NOMO-1 (cell line): ENCODE results near the gene NAV2.
"Not testable (repeated sequence)": the region's sequence is repeated elsewhere in the genome, so short reads cannot be mapped to it uniquely, and the experiment has no call there.

Source experiments
- DNase-seq, 2 experiments: peaks; one replicate each; lab custom pipeline; 2025; ENCODE audit not compliant: unreplicated experiment in 2 of 2; lab: John Stamatoyannopoulos, UW

NAV2 gene

DNA sequence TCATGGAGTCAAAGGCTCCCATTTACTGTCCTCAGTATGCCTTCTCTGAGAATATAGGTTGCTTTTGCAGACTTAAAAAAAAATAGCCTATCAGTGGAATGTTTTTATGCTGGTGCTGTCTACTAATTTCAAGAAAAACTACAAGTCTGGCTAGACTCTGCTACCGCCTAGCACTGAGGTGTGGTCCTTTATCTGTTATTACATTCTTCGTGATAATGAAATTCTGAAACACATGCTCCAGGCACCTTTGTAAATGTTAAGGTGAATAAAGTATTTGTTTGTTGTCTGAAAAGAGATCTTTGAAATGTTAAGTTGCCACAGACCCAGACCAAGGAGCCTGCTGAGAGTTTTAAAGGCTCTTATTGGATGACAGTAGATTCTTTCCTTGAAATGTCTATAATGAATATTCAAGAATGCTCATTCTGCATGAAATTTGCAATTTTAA is 352.3 kb downstream of the NAV2 start:
- DNase-seq: no peak

DNA sequence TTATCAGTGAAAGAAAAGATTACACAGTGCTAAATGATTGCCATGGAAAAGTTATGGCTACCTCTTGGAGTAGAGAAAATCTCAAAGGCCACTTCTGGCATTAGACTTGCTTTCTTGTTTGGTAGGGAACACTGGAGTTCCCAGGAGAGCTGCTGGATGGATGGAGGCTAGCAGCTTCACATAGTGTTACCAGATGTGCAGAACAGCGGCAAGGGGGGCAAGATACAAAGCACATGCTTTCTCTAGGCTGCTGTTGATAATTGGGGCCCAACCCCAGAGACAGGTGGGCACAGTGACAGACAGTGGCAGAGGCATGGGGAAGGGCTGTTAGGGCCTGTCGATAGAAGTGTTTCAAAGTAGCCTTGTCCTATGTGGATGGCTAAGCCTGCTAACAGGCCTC is 352.8 kb downstream of the NAV2 start:
- no peak for DNase-seq

DNA sequence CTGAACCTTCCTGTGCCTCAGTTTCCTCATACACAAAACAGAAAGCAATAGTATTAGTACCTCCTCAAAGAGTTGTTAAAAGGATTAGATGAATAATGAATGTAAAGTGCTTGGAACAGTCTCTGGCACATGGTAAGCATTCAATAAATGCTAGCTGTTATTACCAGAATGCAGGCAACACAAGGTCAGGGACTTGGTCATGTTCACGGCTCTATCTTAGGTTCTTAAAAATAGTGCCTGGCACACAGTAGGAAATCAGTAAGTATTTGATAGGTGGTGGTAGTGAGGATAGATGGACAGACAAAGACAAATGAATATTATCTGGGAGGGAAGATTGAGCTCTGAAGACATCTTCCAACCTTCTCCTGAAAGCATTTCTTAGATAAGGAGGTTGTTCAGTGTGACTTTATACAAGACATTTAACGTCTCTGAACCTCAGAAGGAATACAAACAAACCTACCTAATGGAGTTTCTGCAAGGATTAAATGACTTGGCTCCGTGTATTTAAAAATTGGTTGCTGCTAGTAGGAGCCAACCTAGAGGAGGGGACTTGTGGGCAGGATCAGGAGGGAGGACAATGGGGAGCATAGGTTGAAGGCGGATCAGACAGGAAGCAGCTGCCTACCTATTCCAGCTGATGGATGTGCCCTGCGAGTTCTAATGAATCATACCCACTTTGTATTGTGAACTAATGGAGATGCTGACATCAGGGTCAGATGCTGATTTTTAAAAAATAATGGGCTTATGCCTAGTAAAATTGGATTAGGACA is 353.6 kb downstream of the NAV2 start:
- DNase-seq: no peak

DNA sequence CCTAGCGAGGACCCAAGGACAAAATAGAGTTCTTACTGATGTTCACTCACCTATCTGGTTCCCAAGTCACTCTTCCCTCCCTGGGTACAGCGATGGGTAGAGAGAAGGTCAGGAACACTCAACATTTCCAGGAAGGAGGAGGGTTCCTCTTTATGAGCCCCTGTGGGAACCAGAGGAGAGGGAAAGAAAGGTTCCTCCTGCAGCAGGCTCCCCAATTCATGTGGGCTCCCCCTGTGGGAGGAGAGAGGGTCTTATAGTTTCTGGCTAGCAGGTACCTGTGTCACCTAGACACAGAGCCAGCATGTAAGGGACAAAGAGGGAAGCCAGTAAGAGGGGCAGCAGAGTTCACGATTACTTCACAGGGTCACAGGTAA is 354.1 kb downstream of the NAV2 start:
- no peak for DNase-seq

DNA sequence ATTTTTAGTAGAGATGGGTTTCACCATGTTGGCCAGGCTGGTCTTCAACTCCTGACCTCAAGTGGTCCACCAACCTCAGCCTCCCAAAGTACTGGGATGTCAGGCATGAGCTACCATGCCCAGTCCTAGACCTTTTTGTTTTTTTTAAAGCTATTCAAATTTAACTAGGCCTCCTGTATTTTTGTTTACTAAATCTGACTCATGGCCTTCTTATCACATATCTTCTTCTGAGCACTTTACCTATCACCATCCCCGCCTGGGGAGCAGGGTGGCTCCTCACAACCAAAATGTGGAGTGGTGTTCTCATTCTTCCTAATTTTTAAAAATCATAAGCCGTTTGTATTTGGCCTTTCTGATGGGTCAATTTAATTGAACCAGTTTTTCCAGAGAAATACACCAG is 355.0 kb downstream of the NAV2 start:
- no peak for DNase-seq

DNA sequence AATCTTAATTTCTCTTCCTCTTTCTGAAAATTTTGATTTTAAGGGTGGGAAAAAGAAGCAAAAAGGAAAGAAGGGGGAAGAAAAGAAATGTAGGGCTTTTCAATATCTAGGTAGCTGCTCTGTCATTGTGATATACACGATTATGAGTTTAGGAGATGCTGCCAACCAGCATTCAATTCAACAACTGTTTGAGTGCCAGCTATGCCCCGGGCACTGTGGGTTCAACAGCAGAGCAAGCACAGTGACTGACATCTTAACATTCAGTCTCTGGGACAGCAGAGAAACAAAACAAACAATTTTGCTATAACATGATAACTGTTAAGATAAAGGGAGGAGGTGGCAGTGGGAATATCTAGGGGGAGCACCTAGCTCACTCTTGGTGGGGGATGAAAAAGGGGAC is 356.1 kb downstream of the NAV2 start:
- no peak for DNase-seq

DNA sequence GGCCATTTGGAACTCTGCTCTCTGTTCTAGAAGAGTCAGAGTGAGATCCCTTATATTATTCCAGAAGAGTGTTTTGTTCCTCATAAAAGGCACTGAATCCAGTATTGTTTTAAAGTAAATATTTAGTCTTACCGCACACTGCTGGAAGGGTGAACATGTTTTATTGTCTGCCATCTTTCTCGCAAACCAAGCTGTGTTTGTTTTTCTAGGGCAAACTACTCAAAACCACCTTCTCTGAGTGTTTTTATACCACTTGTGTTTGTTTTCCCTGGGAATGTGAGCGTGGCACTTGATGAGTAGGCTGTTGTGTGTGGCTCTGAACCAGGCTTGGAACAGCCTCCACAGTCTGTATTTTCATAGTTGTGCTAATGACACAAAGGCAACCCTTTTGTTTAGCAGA is 357.8 kb downstream of the NAV2 start:
- no peak for DNase-seq

DNA sequence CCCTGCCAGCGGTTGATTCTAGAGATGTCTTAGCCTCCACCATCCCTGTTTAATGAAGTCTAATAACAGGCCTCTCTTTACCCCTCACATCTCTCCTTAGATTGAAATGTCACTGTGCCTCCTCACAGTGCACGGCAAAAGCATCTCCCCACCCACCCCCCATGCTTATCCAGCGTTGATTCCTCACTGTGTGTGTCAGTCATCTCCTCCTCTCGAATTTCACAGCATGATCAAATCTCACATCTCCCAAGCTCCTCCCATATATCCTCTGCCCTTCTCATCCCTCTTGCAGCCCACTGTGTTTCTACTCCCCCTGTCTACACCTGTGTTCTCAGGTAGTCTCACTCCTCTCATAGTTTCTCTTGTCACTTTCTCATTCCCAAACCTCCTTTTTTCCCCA is 363.0 kb downstream of the NAV2 start:
- DNase-seq: no peak

DNA sequence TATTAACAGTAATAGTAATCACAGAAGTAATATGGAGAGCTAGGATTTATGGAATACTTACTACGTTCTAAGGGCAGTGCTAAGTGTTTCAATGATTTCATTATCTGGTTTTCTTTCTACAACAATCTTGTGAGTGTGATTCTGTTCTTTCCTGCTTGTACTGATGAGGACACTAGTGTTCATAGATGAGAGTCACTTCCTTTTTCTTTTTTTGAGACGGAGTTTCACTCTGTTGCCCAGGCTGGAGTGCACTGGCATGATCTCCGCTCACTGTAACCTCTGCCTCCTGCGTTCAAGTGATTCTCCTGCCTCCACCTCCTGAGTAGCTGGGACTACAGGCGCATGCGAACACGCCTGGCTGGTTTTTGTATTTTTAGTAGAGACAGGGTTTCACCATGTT is 366.2 kb downstream of the NAV2 start:
- DNase-seq: no peak

DNA sequence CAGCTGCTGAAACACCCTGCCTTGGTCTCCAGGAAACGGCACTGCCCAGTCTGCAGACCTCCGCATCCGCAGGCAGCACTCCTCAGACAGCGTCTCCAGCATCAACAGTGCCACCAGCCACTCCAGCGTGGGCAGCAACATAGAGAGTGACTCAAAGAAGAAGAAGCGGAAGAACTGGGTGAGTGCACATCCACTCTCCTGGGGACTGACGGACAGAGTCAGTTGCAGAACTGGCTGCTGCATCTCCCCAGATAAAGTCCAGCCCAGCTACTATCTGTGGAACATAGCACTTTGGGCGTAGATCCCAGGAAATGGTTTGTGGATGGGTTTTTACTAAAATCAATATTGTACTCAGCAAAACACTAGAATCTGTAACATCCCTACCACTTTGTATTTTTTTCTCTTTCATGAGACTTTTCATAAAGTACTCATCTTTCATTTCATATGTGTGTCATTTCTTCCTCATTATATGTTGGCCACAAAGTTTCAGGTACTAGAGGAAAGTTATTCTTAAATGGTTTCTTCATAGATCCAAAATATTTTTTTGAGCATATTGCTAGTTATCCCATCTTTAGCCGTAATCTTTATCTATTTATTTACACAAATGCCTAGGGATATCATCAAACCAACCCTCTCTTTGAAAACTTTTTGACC is 367.5 kb downstream of the NAV2 start:
- no peak for DNase-seq

DNA sequence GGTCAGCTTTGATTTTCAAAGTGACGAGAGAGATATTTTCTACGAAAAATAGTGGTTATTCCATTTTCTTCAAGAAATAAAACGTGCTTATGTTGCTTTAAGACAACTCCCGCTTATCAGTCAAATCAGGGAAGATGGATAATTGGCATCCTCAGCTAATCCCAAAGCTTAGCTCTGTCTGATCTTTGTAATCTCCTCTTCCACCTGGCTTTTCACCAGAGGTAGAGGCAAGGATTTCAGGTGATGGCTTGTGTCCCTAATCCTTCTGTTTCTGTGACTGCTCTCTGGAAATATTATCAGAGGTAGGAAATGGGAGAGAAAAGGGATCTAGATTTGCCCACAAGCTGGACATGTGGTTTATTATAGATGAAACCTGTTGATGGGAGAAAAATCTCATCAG is 368.7 kb downstream of the NAV2 start:
- DNase-seq: no peak

DNA sequence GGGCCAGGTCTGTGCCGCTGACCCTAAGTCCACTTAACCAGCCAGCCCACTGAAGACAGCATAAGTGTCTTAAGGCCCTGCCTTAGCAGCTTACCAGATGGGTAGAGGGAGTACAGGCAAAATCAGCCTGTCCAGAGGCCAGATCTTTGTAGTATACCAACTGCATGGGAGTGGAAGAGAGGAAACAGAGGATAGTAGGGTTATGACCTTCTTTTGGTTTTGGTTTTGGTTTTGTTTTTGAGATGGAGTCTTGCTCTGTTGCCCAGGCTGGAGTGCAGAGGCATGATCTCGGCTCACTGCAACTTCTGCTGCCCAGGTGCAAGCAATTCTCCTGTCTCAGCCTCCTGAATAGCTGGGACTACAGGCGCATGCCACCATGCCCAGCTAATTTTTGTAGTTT is 371.2 kb downstream of the NAV2 start:
- not testable (repeated sequence) for DNase-seq

DNA sequence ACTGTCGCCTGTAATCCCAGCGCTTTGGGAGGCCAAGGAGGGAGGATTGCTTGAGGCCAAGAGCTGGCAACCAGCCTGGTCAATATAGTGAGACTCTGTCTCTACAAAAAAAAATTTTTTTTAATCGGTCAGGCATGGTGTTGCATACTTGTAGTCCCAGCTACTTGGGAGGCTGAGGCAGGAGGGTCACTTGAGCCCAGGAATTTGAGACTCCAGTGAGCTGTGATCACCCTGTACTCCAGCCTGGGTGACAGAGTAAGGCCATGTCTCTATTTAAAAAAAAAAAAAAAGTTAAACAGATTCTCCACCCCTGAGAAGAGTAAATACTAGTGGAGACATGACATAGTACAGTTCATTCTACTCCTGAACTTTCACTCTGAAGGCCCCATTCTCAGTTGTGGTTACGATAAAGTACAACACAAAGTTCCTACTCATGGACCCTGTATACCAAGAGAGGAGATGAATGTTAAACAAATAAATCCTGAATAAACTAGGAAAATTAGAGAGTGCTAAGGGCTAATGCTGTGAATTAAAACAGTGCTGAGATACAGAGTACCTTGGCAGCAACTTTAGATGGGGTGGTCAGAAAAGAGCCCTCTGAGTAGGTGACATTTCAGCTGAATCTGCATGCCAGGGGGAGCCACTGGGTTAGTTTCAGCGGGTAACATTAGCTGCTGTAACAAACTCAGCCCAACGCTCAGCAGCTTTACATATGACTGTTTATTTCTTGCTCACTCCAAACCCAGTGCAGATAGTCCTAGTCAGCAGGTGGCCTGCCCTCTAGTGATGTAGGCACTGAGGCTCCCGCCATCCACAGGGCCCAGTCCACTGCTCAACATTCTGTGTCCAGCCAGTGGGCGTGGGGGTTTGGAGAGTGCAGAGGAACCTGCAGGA is 372.5 kb downstream of the NAV2 start:
- DNase-seq: no peak

DNA sequence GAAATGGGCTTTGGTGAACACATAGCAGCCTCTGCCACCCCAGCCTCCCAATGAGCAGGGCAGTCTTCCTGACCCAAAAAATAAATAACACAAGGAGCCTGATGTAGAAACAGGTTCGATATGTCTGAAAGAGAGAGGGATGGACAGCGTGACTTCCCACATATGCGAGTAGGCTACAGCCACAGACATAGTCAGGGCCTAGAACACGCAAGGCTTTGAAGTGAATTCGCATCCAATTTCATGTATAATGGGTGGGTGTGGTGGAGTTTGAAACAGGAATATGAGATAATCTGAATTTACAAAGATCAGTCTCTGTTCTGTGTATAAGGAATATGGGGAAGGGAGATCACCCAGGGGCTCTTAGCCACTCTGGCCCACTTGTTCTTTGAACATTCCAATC is 373.3 kb downstream of the NAV2 start:
- no peak for DNase-seq

DNA sequence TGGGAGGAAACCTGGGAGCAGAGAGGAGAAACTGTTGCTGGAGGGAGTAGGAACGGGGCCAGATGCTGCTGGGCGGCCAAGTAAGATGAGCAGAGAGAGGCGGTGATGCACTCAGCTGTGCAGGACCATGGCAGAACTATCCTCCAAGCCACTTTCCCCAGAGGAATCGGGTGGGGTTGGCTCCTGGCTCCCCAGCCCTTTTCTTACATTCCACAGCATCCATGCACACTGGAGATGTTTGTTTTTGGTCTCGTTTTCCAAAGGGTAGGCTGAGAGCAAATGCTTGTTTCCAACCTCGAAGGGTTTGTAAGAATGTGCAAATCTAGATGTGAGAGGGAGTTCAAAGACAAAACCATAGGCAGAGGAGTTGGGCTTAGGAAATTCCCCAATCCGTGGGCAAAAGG is 374.5 kb downstream of the NAV2 start:
- DNase-seq: no peak

DNA sequence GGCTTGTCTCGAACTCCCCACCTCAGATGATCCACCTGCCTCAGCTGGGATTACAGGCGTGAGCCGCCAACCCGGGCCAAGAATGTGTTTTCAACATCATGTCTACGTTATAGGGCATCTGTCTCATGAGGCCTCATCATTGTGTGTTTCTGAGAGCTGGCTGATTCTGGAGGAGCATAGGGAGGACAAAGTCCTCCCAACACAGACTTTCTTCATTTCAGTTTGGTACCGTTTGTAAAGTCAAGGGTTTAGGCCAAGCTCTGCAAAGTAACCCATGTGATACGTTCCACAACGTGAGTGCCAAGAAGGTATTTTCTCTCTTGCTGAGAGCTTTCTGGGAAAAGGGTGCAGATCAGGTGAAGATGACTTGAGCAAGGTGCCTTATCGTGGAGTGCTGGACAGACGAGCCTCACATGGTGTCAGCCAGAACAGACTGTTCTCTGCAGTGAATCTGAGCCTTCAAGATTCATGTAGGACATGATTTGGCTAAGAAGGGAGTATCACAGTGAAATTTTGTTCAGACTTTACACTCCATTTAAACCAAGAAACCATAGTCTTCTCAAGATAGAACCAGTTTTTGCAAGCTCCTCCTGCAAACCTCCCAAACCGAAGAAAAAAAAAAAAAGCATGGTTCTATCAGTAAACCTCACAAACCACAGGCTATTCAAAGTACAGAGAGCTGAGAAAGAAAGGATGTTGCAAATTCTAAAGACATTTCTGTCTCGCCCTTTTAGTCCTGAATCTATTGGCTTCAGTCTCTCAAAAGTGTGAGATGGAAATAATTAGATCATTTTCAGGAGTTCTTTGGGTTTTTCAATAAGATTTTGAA is 376.0 kb downstream of the NAV2 start:
- peak in 1 of 2 experiments; percentile 22 for DNase-seq

DNA sequence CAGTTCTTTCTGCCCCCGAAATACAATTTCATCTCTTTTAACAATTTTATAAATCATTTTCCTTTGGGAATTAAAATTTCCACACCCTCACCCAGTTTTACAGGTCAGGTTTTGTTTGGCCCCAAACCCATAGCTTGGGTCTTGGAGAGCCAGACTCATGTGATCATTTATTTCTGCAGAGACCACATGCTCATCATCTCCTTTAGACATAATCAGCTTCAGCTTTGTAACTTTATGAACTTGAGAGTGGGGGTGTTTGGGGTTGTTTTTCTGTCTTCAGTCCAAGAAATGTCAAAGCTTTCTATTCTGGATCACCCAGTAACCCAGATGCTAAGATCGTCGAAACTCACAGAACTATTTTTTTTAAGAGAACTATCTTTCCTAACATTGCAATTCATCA is 376.7 kb downstream of the NAV2 start:
- no peak for DNase-seq

DNA sequence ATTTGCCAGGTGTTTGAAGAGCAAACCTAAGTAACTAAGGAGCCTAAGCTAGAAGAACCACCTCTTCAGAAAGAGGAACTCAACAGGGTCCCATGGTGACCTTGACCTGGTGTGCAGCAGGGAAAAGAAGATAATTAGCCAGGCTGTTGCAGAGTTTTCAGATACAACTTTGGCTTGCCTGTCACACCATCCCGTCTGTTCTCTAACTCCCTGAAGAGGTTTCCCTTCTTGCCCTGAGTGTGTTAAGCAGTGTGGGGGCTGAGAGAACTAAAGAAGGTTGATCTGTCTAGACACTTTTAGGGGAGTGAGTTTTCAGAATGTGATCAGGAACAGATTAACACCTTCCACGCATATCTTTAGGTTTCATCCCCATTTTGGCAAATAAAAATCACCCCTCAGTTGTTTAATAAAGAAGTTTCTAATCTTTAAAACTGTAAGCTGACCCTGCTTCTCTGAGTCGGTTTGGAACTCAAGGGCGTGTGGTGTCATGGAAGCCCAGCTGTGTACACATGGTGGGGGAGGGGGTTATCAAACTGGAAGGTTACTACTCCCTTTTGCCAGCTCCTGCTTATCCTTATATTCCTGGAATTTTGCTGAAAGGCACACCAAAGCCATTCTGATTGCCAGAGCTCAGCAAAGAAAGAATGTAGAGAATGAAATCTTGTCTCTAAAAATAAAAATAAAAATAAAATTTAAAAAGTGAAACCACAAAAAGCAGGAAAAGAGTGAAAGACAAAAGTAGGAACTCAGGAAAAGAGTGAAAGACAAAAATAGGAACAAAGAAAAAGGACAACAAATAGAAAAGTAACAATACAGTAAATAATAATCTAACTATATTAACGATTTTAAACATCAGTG is 377.4 kb downstream of the NAV2 start:
- peak in 1 of 2 experiments; percentile 45 for DNase-seq

DNA sequence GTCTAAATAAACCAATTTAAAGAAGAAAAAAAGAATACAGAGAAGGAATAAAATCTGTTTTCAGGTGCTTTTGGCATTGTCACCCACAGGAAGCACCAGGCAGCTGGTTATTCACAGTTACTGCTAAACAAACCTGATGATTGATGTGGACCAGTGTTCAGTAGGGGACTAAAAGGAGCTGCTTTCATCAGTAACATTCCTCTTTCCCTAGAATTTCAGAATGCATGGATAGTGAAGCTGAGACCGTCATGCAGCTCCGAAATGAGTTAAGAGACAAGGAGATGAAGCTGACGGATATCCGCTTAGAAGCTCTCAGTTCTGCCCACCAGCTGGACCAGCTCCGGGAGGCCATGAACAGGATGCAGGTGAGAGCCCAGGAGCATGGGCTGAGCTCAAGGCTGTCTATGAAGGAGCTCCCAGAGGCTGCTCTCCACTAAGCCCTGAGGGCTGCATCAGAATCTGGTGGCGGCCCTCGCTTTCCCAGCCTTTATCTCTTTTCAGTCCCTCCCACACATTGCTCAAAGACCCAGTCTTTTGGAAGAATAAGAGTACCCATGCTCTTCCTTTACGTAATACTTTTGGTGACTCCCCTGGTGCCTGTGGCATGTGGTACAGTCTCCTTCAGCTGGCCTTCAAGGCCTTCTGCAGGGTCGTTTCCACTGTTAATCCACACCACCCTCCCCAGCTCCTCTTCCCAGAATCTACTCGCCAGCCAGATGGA is 378.2 kb downstream of the NAV2 start:
- no peak for DNase-seq
